ENCODE data around the gene SYT1. TPM values are rescaled to one million over a fixed set of nuclear protein-coding genes. Genes with fewer than 3 reads are reported as not detected.

SYT1 gene
- total RNA-seq, 1 experiment from 2014 or later, result 44.9 TPM

DNA sequence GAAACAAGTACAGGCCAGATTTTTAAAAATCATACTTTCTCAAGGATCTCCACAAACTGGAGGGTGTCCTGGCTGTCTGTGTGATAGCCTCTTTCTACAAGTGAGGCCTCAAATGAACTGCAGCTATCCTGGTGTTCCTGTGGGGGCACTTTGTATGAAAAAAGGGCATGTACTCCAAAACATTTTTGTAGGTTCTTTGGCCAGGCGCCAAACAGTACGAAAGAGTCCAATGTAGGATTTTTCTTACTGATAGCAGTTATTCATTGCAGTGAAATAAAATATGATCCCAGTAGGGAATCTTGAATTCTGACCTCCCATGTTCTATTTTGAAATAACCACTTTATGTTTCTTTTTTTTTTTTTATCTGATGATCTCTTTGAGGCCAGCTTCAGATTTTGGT, 444.5 kb downstream of the SYT1 start:
- Histone ChIP-seq H3K79me2 (ENCODE audit: insufficient read depth, low read length) (no peaks in the 10 kb centered on the region), H3K9me2 (ENCODE audit: insufficient read depth) (no peaks in the 10 kb centered on the region), H3K27me3 (ENCODE audit: insufficient read depth, low read length) (no peaks in the 10 kb centered on the region), H4K20me1 (ENCODE audit: insufficient read depth) (no peaks in the 10 kb centered on the region), H3K4me3 (replicated peaks in 1 of 2; ENCODE audit: low read depth in 1 of 2, low read length in 2 of 2) (no peak overlapping the region), H3K4me2 (ENCODE audit: low read length) (no peak overlapping the region), H2AFZ (ENCODE audit: low read depth, low read length, poor library complexity, severe bottlenecking) (no peak overlapping the region), H3K36me3 (ENCODE audit: control insufficient read depth in 1 of 2, insufficient read depth in 2 of 2, low read length in 2 of 2) (no peaks in the 10 kb centered on the region), H3K9me3 (ENCODE audit: control insufficient read depth in 1 of 2, insufficient read depth in 1 of 2, low read depth in 1 of 2, low read length in 2 of 2) (no peaks in the 10 kb centered on the region), H3K9ac (ENCODE audit: low read length) (no peak overlapping the region), H3K4me1 (ENCODE audit: control insufficient read depth in 1 of 2, insufficient read depth in 2 of 2, low read length in 2 of 2) (no peaks in the 10 kb centered on the region), H3K27ac (ENCODE audit: low read depth, low read length) (no peak overlapping the region)
- no peak for DNase-seq (ENCODE audit: low read depth, low spot score)
- no TSS peak for BruUV-seq (replicated peaks)
- ATAC-seq, result no peak
- intact Hi-C loops (cut with micrococcal nuclease), result no loop called here
- TF ChIP-seq SIN3A (IDR thresholded peaks at IDR 0.05; ENCODE audit: low read depth) (no peak), JUND (IDR thresholded peaks at IDR 0.05) (no peak), YY1 (IDR thresholded peaks at IDR 0.05; ENCODE audit: extremely low read depth, insufficient replicate concordance, low read depth, low read length) (no peak), POLR2A (IDR thresholded peaks at IDR 0.05; ENCODE audit: borderline replicate concordance, extremely low read depth, insufficient read depth, insufficient read length) (no peak), EZH2phosphoT487 (IDR thresholded peaks at IDR 0.05; ENCODE audit: borderline replicate concordance) (no peak), EZH2 (IDR thresholded peaks at IDR 0.05) (no peak), CEBPB (IDR thresholded peaks at IDR 0.05; ENCODE audit: low read depth) (no peak), EGR1 (IDR thresholded peaks at IDR 0.05; ENCODE audit: low read depth) (no peak), SP1 (IDR thresholded peaks at IDR 0.05; ENCODE audit: low read depth) (no peak), ZNF274 (IDR thresholded peaks at IDR 0.05; ENCODE audit: low read depth, low read length) (no peak), SRF (IDR thresholded peaks at IDR 0.05; ENCODE audit: low read depth) (no peak)
- TF ChIP-seq, protein P1, sequence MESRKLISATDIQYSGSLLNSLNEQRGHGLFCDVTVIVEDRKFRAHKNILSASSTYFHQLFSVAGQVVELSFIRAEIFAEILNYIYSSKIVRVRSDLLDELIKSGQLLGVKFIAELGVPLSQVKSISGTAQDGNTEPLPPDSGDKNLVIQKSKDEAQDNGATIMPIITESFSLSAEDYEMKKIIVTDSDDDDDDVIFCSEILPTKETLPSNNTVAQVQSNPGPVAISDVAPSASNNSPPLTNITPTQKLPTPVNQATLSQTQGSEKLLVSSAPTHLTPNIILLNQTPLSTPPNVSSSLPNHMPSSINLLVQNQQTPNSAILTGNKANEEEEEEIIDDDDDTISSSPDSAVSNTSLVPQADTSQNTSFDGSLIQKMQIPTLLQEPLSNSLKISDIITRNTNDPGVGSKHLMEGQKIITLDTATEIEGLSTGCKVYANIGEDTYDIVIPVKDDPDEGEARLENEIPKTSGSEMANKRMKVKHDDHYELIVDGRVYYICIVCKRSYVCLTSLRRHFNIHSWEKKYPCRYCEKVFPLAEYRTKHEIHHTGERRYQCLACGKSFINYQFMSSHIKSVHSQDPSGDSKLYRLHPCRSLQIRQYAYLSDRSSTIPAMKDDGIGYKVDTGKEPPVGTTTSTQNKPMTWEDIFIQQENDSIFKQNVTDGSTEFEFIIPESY (IDR thresholded peaks at IDR 0.05; ENCODE audit: extremely low read depth, insufficient replicate concordance, low read length), result no peak
- TF ChIP-seq, protein P2, sequence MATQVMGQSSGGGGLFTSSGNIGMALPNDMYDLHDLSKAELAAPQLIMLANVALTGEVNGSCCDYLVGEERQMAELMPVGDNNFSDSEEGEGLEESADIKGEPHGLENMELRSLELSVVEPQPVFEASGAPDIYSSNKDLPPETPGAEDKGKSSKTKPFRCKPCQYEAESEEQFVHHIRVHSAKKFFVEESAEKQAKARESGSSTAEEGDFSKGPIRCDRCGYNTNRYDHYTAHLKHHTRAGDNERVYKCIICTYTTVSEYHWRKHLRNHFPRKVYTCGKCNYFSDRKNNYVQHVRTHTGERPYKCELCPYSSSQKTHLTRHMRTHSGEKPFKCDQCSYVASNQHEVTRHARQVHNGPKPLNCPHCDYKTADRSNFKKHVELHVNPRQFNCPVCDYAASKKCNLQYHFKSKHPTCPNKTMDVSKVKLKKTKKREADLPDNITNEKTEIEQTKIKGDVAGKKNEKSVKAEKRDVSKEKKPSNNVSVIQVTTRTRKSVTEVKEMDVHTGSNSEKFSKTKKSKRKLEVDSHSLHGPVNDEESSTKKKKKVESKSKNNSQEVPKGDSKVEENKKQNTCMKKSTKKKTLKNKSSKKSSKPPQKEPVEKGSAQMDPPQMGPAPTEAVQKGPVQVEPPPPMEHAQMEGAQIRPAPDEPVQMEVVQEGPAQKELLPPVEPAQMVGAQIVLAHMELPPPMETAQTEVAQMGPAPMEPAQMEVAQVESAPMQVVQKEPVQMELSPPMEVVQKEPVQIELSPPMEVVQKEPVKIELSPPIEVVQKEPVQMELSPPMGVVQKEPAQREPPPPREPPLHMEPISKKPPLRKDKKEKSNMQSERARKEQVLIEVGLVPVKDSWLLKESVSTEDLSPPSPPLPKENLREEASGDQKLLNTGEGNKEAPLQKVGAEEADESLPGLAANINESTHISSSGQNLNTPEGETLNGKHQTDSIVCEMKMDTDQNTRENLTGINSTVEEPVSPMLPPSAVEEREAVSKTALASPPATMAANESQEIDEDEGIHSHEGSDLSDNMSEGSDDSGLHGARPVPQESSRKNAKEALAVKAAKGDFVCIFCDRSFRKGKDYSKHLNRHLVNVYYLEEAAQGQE (IDR thresholded peaks at IDR 0.05; ENCODE audit: low read depth), result no peak
- ChIA-PET POLR2A (no interaction called here), CTCF (no interaction called here), RAD21 (ENCODE audit: low non-redundant PET in 1 of 2, low total read pairs in 2 of 2, uncharacterized antibody in 2 of 2, unreplicated experiment in 2 of 2) (no interaction called here)

Measured in HCT116 (cell line).